Measurements from ENCODE around the gene JAKMIP1.

The JAKMIP1 gene

DNA sequence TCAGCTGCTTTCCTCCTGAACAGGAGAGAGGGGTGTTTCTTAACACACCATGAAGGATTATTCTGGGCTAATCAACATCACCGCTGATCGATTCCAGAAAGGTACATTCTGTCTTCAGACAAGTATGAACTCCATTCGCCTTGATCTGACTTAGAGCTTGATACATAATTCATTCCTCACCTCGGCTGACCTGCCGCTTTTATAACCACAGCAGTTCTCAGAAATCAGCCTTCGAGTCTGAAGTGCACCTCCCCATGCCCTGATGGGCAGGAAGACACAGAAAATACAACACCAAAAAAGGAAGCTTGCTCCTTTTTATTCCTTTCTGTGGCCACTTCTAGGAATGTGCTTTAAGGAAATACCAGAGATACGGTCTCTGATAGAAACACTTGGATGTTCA, 85.7 kb downstream of the JAKMIP1 start:
- no peak for DNase-seq

DNA sequence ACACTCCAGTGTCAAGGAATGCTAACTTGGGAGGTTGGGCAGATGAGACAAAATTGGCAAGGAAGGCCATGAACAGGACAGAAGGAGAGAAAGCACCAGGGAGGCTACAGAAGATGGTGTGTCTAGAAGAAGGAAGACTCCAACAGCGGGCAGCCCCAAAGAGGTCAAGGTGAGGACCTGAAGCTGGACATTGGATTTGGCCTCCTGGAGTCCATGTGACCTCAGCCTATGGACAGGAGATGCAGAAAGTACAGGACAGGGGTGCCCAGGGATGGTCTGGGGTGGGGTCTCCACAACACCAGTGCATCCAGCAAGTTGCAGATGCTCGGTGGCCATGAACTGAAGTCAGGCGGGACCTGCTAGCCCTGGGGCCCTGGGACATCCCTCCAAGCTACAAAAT, 86.2 kb downstream of the JAKMIP1 start:
- no peak for DNase-seq

DNA sequence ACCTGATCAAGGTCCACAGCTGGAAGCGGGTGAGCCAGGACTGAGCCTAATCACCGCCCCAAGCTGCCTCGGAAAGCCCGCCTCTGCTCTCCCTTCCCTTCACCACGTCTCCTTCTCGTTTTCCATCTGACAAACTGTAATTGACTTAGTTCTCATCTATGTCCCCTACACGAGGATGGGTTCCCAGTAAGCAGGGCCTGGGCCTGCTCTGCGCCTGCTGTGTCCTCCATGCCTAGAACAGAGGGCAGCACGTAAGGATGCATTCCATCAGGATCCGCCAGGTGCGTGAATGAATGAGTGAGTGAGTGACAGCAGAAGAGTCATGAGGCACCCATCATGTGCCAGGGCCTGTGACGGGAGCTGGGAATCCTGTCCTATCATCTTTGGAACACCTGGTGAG, 86.7 kb downstream of the JAKMIP1 start:
- DNase-seq, result no peak

DNA sequence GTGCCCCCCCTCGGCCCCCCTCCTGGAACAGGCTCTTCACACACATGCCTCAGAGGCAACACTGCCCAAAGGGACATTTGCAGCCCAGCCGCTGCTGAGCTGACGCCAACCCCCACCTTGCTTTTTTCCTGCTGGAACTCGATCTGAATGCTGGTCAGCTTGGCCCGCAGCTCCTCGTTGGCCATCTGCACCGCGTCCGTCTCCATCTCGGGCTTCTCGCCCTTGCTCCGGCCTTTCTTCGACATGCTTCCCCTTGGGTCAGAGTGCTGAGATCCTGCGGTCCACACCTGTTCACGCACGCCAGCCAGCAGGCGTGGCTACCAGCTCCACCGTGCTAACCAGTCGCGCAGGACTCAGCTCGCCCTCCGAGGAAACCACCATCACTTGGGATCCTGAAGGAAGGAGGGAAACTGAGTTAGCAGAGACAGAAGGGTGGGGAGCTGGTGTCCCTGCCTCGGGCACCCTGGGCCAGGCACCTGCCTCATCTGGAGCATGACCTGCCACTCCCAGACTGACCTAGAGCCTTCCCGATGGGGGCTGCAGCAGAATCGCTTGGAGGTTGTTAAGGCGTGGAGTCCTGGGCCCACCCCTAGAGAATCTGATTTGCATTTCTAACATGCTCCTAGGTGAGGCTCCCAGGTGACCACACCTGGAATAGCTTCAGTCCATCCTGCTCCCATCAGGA, 87.6 kb downstream of the JAKMIP1 start:
- no peak for DNase-seq

DNA sequence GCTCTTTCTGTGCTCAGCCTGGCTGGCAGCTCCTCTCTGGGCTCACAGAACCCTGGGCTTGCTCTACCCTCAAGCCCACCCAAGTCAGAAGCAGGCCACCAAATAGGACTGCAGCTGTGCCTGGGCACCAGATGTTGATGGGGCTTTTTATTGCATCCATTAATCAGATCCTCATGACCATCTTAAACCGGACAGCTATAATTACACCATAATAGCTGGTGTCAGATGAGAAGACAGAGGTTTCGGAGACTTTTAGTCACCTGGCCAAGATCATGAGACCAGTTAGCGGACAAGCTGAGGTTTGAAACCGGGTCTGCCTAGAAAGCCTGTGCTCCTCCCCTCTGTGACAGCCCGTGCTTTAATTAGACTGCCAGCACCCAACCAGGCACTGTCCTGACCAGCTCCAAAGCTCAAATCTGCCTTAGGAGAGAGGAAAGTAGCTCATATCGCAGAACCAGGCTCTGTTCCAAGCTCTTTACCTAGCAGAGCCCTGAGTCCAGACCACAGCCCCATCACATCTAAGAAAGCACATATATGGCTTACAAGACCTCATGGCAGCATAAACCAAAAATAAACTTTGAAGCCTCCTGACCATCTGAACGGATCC, 88.9 kb downstream of the JAKMIP1 start:
- DNase-seq, result no peak

DNA sequence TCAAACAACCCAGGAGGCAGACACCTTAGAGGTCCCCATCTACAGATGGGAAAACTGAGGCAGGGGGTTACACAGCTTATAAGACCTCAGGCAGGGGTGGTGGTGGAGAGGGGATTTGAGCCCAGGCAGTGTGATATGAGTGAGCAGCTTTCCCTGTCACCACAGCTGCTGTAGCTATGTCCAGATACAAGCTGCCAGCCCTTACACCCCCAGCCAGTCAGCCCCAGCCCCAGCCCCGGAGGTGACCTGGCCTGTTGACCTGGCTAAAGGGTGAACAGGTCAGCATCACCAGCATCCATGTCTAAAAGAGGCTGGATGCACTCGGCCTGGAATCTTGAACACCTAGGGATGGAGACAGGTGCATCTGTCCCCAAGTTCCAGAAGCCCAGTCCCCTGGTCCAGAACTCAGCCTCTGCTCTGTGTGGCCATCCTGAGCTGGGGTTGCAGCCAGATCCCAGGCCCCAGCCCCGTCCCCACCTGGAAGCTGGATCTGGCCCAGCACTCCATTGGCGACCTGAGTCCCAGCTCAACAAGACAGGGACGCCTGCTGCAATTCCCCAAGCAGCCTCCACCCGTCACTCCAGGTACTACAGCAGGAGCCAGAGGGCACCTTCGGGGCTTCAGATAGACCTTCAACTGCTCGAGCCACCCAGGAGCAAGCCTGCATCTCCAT, 89.5 kb downstream of the JAKMIP1 start:
- DNase-seq, result no peak

DNA sequence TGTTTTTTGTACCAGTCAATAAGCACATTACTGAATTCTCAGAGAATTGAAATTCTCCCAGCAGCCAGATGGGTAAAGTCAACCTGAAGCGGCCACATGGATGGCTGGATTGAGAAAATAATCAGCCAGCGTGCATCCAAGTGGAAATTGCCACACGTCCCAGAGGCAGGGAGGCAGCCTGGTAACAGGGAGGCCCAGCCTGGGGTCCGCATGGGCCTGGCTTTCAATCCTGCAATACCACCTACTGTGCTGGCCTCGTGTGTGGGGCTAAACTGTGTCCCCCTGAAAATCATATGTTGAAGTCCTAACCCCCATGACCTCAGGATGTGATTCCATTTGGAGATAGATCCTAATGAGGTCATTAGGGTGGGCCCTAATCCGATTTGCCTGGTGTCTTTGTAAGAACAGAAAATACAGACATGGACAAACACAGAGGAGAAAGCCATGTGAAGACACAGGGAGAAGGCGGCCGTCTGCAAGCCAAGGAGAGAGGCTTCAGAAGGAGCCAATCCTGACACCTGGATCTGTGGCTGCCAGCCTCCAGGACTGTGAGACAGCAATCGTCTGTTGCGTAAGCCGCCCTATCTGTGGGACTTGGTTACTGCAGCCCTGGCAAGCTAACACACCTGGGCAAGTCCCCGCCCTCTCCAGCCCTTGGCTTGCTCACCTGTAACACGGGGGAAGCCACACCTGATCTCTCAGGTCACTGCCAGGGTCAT, 90.3 kb downstream of the JAKMIP1 start:
- DNase-seq, result no peak

DNA sequence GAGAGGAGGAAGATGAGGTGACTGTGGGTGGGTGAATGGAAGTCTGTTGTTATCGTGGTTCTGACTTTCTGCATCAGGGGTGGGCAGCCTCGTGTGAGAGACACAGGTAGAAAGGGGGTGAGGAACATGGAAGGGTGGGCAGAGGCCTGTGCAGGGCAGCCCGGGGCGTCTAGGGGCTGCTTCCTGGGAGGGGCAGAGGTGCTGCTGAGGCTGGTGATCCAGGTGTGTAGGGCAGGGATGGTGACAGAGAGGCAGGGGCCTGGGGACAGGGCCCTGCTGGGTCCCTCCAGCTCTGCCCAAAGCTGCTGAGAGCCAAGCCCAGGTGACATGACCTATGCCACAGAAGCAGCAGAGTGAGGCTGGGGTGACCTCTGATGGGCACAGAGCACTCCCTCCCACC, 92.5 kb downstream of the JAKMIP1 start:
- no peak for DNase-seq

DNA sequence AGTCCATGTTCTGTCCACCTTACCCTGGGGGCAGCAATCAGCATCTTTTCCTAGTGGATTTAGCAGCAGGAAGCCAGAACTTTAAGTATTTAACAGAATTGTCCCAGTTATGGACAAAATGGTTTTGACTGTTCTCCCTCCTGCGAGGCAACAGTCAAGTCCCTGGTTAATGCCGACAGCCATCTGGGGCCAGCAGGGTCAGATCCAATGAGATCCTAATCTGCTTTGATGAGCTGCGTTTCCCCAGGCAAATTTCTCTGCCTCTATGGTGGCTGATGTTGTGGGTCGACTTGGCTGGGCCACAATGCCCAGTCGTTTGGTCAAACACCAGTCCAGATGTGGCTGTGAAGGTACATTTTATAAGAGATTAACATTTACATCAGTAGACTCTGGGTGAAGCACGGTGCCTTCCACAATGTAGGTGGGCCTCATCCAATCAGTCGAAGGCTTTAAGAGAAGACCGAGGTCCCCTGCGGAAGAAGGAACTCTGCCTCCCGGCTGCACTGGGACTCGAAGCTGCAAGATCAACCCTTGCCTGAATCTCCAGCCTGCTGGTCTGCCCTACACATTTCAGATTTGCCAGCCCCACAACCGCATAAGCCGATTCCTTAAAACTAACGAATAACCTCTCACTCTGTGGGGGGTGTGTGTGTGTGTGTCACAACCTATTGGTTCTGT, 93.1 kb downstream of the JAKMIP1 start:
- DNase-seq, result no peak

DNA sequence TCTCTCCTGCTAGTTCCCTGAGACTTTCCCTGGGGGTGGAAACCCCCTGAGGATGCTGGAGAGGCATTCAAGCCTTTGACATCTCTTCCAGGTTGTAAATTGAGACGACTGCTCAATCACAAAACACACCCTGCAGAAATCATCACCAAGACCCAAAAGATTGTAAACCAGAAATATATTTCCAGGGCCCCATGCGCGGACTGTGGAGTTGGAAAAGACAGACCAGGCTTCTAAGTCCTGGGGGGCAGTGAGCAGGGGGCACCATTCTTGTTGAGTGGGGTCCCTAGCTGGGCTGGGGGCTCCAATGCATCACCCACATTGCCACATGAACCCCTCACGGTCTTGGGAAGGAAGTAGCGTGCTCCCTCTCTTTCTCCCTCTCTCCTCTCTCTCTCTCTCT, 94.2 kb downstream of the JAKMIP1 start:
- no peak for DNase-seq

DNA sequence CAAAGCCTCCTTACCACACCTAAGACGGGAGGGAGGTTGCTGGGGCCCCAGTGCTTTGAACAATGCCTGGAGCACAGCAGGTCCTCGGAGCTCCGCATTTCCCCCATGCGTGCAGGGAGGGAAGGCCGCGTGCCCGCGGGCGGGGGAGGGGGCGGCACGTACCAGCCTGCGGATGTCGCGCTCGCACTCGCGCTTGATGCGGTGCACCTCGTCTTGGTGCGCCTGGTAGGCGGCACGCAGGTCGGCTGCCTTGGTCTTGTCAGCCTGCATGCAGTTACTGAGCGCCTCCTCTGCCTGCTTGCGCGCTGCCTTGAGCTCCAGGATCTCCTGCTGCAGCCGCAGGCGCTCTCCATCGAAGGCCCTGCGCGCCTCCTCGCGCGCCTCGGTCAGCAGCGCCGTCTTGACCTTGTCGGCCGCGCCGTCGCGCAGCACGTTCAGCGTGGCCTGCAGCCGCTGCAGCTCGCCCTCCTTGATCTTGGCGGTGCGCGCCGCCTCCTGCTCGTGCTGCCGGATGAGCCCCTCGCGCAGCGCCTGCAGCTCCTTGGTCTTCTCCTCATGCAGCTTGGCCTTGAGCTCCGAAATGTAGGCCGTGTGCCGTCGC, 94.9 kb downstream of the JAKMIP1 start:
- no peak for DNase-seq

DNA sequence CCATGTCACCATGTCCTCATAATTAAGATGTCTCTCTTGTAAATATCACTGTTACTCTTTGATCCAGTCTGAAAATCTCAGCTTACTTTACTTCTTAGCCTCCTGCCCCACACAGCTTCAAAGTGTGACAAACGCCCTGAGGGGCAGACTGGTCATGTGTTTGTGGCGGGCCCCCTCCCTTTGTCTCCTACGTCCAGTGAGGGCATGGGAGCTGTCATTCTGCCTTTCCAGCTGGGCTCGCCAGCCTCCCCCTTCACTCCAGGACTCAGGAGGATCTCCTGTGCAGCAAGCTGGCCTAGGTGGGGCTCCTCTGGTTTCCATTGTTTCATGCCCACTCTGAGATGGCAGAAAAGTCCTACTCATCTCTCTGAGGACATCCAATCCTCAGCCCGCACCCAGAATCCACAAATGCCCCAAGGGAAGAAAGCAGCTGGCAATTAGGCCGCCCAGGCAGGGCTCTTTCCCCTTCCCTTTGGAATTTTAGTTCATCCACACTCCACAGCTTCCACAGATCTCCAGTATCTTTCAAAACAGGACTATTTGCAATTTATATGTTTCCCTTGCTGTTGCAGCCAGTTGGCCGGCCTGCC, 95.7 kb downstream of the JAKMIP1 start:
- DNase-seq, result no peak

DNA sequence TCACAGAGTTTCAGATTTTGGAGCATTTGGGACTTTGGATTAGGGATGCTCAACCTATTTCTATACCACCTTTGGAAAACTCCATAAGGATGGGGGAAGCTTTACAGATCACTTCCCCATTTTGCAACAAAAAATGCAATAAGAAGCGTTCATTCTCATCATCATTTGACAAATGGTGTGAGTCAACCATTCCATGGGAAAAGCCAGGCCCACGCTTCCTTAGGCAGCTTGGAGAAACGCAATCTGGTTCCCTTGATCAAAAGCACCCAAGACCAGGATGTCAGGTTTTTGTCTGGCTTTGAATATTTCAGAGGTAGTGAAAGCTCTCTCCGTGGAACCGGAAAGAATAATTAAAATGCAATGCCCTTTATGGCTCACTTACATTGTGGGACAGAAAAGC, 102.8 kb downstream of the JAKMIP1 start:
- no peak for DNase-seq

DNA sequence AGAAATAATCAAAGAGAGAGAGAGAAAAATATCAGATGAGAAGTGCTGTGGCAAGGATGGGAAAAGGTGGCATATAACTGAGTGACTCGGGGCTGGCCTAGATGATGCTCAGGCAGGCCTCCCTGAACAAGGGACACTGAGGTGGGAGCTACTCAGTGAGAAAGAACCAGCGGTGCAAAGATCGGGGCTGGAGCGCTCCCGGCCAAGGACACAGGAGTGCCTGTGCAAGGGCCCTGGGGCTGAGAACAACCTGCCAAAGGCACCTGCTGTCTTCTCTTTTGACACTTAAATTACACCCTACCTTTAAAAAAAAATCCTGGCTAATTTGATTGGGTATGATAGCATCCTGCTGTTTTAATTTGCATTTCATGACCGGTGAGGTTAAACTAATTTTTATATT, 104.5 kb downstream of the JAKMIP1 start:
- DNase-seq, result no peak

DNA sequence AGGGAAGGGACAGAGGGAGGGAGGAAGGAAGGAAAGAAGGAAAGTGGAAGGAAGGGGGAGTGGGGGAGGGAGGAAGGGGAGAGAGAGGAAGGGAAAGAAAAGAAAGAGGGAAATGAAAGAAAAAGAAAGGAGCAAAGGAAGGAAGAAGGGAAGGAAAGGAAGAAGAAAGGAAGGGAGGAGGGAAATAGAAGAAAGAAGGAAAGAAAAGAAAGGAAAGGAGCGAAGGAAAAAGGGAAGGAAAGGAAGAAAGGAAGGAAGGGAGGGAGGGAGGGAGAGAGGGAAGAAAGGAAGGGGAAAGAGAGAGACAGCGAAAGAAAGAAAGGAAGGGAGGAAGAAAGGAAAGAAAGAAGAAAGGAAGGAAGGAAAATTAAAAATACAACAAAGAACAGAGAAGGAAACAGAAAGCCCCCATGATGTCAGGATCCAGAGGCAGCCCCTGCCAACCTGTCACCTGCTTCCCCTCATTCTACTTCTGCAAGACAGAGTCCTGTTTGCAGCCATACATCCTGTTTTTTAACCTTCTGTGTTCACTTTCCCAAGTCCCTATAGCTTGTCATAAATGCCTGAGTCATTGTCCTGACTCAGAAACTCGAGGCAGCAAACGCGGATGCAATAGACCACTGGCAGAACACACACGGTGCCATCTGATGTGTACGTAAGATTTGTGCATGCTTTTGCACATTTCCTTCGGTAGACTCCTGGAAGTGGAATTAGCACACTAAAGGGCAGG, 105.2 kb downstream of the JAKMIP1 start:
- no peak for DNase-seq

DNA sequence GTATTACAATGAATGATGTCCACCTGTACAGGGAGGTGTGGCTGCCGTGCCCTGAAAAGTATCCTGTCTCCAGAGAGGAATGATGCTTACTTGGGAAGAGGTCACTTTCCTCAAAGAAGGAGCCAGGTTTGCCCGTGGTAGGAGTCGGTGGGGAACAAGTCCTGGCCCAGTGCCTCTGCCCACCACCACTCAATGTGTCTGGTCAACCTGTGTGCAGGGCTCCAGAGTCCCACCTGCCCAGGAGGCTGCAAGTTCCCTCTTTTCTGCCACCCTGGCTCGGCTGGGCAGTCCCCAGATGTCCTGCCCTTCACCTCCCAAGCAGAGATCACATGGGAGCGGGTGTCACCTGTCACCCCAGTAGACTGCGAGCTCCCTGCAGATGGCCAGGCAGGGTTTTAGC, 106.7 kb downstream of the JAKMIP1 start:
- DNase-seq, result no peak

DNA sequence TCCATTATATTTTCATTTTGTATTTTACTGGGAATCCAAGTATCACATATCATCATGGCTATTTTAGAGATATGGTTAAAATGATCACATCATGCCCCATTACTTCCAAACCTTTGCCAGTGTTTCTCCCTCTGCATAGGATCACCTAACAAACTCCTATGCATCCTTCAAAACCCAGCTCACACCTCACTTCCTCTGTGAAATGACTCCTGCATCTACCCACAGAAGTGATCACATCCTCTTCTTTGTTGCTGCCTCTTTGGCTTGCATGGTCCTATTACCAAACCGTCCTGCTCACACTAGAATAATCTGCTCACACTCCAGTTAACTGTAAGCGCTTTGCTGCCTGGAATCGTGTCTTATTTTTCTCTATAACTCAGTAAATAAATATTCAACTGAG, 107.4 kb downstream of the JAKMIP1 start:
- DNase-seq, result no peak

DNA sequence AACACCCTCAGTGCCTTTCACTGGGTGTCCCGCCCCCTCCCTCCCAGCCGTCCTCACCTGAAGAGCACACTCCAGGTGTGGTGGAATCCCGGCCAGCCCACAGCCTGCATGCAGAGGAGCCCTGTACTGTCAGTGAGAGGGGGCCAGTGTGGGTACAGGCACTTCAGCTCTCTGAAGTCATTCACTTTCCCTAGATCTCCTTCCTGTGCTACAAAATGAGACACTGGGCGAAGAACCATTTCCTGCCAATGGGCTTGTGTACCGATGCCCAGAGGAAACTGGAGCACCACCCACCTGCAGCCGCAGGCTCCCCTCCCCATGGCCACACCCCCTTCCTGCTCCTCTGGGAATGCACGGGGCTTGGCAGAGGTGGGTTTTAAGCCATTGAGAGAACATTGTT, 108.2 kb downstream of the JAKMIP1 start:
- no peak for DNase-seq

DNA sequence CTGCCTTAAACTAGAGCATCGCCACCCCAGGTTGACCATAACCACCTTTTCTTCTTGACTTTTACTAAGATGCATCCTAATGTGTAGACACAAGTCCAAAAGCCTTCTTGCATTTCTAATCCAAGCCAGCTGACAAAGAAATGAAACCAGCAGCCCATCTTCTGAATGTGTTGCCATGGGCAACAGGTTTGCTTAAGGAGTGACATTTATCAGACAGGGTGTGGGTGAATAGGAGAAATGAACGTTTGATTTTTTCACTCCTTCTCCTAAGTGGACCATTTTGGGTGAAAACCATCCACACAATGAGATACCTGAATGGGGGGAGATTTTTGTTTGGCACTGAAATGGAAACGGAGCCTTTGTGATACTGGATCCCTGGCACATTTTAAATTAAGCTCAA, 109.4 kb downstream of the JAKMIP1 start:
- DNase-seq, result no peak

DNA sequence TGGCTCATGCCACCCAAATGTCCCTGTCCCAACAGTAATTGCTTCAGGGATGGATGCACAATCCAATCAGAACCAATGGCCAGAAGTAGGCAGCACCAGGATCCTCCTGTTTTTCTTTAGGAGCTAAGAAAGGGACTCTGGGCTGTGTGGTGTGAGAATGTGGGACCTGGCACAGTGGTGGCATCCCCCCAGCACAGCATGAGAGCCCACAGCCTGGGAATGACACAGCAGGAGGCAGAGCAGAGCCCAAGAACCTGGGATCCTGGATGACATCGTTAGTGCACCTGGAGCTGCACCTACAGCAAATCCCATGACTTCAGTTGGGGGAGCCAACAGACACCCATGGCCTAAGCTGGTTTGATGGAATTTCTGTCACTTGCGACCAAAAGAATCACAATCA, 111.4 kb downstream of the JAKMIP1 start:
- no peak for DNase-seq

DNA sequence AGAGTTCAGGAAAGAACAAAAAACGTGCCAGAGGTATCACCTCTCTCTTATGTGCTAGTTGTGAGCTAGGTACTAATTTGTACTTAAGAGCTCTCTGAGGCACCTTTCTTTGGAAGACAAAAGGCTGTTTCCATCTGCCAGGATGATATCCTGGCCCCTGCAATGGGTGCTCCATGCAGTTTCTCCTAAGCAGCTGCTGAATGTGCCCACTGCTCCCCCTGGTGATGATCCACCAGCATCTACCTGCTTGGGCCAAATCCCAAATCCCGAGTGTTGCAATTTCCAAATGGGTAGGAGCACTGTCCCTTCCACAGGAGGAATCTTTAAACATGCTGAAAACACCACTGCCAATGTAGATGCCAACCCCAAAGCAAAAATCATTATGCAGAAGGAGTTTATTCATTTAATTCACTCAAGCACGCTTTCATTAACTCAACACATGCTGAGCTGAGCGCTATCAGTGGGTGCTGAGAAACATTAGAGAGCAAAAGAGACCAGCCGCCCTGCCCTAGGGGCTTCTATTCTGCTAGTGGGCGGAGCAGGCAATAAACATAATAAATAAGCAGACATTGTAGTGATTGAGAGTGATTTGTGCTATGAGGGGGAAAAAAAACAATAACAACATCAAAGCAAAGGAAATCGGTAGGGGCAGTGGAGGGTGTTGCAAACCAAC, 112.5 kb downstream of the JAKMIP1 start:
- DNase-seq, result peak; percentile 64
